ENCODE results near the gene DCXR. TPM values are rescaled to one million over a fixed set of nuclear protein-coding genes. Genes with fewer than 3 reads are reported as not detected.

Gene DCXR
- total and polyA plus RNA-seq, 2 of the 13 experiments (the other 11 are each of a cell fraction or from before 2014, with no cell fraction given), result 287 to 311 TPM

GRCh38 chr17:82065638-82066303, 28.3 kb upstream of the DCXR start, which contains the start of gene DUS1L (continued):
- peak in 1 of 2 experiments; percentile 32; a peak in 1 of 4 replicates for TF ChIP-seq REST (IDR thresholded peaks at IDR 0.05; ENCODE audit: borderline replicate concordance in 1 of 2, low read depth in 1 of 2, low read length in 2 of 2)
- TF ChIP-seq MED1 (CRISPR knock-in tag; IDR thresholded peaks at IDR 0.05), result peak; percentile 78
- TF ChIP-seq, protein P1, sequence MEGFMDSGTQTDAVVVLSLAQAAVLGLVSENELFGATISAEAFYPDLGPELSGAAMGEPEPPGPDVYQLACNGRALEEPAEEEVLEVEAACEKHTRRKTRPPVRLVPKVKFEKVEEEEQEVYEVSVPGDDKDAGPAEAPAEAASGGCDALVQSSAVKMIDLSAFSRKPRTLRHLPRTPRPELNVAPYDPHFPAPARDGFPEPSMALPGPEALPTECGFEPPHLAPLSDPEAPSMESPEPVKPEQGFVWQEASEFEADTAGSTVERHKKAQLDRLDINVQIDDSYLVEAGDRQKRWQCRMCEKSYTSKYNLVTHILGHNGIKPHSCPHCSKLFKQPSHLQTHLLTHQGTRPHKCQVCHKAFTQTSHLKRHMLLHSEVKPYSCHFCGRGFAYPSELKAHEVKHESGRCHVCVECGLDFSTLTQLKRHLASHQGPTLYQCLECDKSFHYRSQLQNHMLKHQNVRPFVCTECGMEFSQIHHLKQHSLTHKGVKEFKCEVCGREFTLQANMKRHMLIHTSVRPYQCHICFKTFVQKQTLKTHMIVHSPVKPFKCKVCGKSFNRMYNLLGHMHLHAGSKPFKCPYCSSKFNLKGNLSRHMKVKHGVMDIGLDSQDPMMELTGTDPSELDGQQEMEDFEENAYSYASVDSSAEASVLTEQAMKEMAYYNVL (CRISPR knock-in tag; IDR thresholded peaks at IDR 0.05; ENCODE audit: borderline replicate concordance), result peak; percentile 35; the same call in 1 of the 2 replicates
- TF ChIP-seq NR3C1 (CRISPR knock-in tag; IDR thresholded peaks at IDR 0.05), result no peak
- TF ChIP-seq AFF4 (CRISPR knock-in tag; IDR thresholded peaks at IDR 0.05), result 0 out of 2 replicates have a peak, but pooled peaks have one; percentile 1
- TF ChIP-seq, protein P2, sequence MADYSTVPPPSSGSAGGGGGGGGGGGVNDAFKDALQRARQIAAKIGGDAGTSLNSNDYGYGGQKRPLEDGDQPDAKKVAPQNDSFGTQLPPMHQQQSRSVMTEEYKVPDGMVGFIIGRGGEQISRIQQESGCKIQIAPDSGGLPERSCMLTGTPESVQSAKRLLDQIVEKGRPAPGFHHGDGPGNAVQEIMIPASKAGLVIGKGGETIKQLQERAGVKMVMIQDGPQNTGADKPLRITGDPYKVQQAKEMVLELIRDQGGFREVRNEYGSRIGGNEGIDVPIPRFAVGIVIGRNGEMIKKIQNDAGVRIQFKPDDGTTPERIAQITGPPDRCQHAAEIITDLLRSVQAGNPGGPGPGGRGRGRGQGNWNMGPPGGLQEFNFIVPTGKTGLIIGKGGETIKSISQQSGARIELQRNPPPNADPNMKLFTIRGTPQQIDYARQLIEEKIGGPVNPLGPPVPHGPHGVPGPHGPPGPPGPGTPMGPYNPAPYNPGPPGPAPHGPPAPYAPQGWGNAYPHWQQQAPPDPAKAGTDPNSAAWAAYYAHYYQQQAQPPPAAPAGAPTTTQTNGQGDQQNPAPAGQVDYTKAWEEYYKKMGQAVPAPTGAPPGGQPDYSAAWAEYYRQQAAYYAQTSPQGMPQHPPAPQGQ (CRISPR knock-in tag; IDR thresholded peaks at IDR 0.05; ENCODE audit: borderline replicate concordance), result peak; percentile 50; the same call in 1 of the 2 replicates
- no peak for TF ChIP-seq ATF7 (IDR thresholded peaks at IDR 0.05)
- TF ChIP-seq ATF7 (CRISPR knock-in tag; IDR thresholded peaks at IDR 0.05), result peak; percentile 68; the same call in 1 of the 2 replicates
- peak; percentile 96 for TF ChIP-seq XRCC5 (optimal IDR thresholded peaks at IDR 0.05; ENCODE audit: low read length)
- no peak; the same call in 1 of the 2 replicates for TF ChIP-seq SOX13 (IDR thresholded peaks at IDR 0.05)
- peak in 1 of 2 experiments; percentile 68; a peak in 2 of 4 replicates for TF ChIP-seq SOX13 (CRISPR knock-in tag; conservative IDR thresholded peaks at IDR 0.05 in 1 of 2, IDR thresholded peaks at IDR 0.05 in 1 of 2)
- no peak for TF ChIP-seq MLLT10 (CRISPR knock-in tag; IDR thresholded peaks at IDR 0.05)
- no peak for TF ChIP-seq SMARCC2 (IDR thresholded peaks at IDR 0.05)
- peak; percentile 96 for TF ChIP-seq ZNF839 (CRISPR knock-in tag; IDR thresholded peaks at IDR 0.05; ENCODE audit: borderline replicate concordance)
- TF ChIP-seq NR2F2 (IDR thresholded peaks at IDR 0.05; ENCODE audit: borderline replicate concordance, low read depth), result peak; percentile 95
- no peak for TF ChIP-seq ZNF496 (CRISPR knock-in tag; IDR thresholded peaks at IDR 0.05; ENCODE audit: insufficient replicate concordance)
- peak; percentile 35 for TF ChIP-seq HNRNPK (IDR thresholded peaks at IDR 0.05; ENCODE audit: low read depth, low read length, poor library complexity, severe bottlenecking)
